ENCODE results near the gene AQP1. TPM values are rescaled to one million over a fixed set of nuclear protein-coding genes. Genes with fewer than 3 reads are reported as not detected.

The AQP1 gene
- total and polyA plus RNA-seq, 2 of the 8 experiments (the other 6 are each of a cell fraction or from before 2014, with no cell fraction given) = 0.18 to 0.19 TPM

DNA sequence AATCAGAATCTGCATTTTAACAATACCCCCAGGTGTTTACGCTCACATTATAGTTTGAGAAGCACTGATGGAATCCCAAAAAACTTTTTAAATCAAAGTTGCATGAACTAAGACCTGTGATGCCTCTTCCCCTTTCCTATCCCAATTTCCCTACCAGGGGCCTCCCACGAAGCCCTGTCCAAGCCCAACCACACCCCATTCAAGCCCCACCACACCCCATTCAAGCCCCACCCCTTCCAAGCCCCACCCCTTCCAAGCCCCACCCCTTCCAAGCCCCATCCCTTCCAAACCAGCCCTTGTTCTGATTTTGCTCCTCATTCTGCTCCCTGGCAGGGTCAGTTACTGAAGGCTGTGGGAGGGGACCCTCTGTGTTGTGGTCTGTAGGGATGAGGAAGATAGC, 9.8 kb upstream of the AQP1 start:
- no peak overlapping the region for H2BK12ac ChIP-seq (ENCODE audit: low read depth, low read length)
- H3K56ac ChIP-seq (replicated peaks; ENCODE audit: insufficient read length, low read depth, low read length) = no peak overlapping the region
- no peak overlapping the region for H2BK5ac ChIP-seq (ENCODE audit: low read depth, low read length)
- H3K23ac ChIP-seq (ENCODE audit: insufficient read length) = no peak overlapping the region
- no peak overlapping the region for H4K91ac ChIP-seq (replicated peaks; ENCODE audit: insufficient read length, low read length)
- no peak overlapping the region for H2BK120ac ChIP-seq (replicated peaks; ENCODE audit: low read depth, low read length)
- H3K23me2 ChIP-seq (ENCODE audit: low read depth, low read length) = no peaks in the 10 kb centered on the region
- CTCF ChIA-PET (ENCODE audit: partially characterized antibody) = interaction anchor here (0.9 to 1.2 kb wide), 4 partner anchors 32 to 100 kb away, joined by 3 to 5 read pairs (median 3); no protein-coding TSS in a partner anchor
- H3K4me1 ChIP-seq (replicated peaks in 1 of 4; ENCODE audit: control insufficient read depth in 3 of 4, insufficient read depth in 4 of 4, low read length in 3 of 4) = no peaks in the 10 kb centered on the region
- TF ChIP-seq CEBPB (IDR thresholded peaks at IDR 0.05; ENCODE audit: low read depth, low read length) = no peak
- TF ChIP-seq HDAC2 (IDR thresholded peaks at IDR 0.05; ENCODE audit: borderline replicate concordance in 1 of 2, low read depth in 2 of 2, low read length in 2 of 2) = no peak
- TF ChIP-seq BCL11A (IDR thresholded peaks at IDR 0.05; ENCODE audit: low read depth in 2 of 2, low read length in 2 of 2) = no peak
- no peak for TF ChIP-seq CTBP2 (IDR thresholded peaks at IDR 0.05; ENCODE audit: borderline replicate concordance, insufficient read depth, insufficient read length, low read length)
- no peak for TF ChIP-seq RAD21 (IDR thresholded peaks at IDR 0.05 in 1 of 2, conservative IDR thresholded peaks at IDR 0.05 in 1 of 2; ENCODE audit: low read depth in 2 of 2, low read length in 2 of 2)
- no peak for TF ChIP-seq HDAC6 (IDR thresholded peaks at IDR 0.05; ENCODE audit: low read depth, low read length)
- TF ChIP-seq, protein P1, sequence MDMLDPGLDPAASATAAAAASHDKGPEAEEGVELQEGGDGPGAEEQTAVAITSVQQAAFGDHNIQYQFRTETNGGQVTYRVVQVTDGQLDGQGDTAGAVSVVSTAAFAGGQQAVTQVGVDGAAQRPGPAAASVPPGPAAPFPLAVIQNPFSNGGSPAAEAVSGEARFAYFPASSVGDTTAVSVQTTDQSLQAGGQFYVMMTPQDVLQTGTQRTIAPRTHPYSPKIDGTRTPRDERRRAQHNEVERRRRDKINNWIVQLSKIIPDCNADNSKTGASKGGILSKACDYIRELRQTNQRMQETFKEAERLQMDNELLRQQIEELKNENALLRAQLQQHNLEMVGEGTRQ (IDR thresholded peaks at IDR 0.05; ENCODE audit: low read length) = no peak
- no peak for TF ChIP-seq TBP (IDR thresholded peaks at IDR 0.05; ENCODE audit: low read depth, low read length)
- no peak overlapping the region for H3K4me3 ChIP-seq (ENCODE audit: extremely low read depth in 1 of 4, insufficient read depth in 2 of 4, low read depth in 3 of 4, low read length in 4 of 4)
- no peaks in the 10 kb centered on the region for H3K36me3 ChIP-seq (ENCODE audit: control insufficient read depth in 2 of 4, insufficient read depth in 4 of 4, low read length in 3 of 4)
- H3K4me2 ChIP-seq (ENCODE audit: insufficient read depth in 1 of 2, low read depth in 2 of 2, low read length in 2 of 2) = no peak overlapping the region
- no peak overlapping the region for H3K4ac ChIP-seq (replicated peaks; ENCODE audit: insufficient read length, low read depth, low read length)
- 93% methylated on average over 2 of the region's 2 CpGs; no CpG with 5 or more reads in 1 of the 2 experiments for whole genome bisulfite sequencing, 2 experiments (ENCODE audit: extremely low coverage in 1 of 2, insufficient coverage in 1 of 2, insufficient read length in 1 of 2, insufficient replicate concordance in 2 of 2, low coverage in 1 of 2, low lambda C conversion rate in 2 of 2, missing lambda C conversion rate in 1 of 2)
- H4K5ac ChIP-seq (ENCODE audit: insufficient read length, low read depth, low read length) = no peak overlapping the region
- H3K79me2 ChIP-seq (ENCODE audit: control insufficient read depth in 1 of 2, insufficient read depth in 2 of 2, low read length in 2 of 2) = no peaks in the 10 kb centered on the region
- H3K14ac ChIP-seq (ENCODE audit: insufficient read length) = no peak overlapping the region
- no peak overlapping the region for H3K9ac ChIP-seq (replicated peaks in 1 of 4; ENCODE audit: extremely low read depth in 1 of 4, low read depth in 3 of 4, low read length in 3 of 4)
- no peak overlapping the region for H4K8ac ChIP-seq (ENCODE audit: extremely low read depth, insufficient read depth, low read length)
- no peak overlapping the region for H2BK20ac ChIP-seq (ENCODE audit: low read length)
- H3K9me3 ChIP-seq (ENCODE audit: insufficient read depth in 2 of 2, low read depth in 1 of 2, low read length in 1 of 2) = no peaks in the 10 kb centered on the region
- H4K20me1 ChIP-seq (replicated peaks in 1 of 2; ENCODE audit: control insufficient read depth in 1 of 2, insufficient read depth in 2 of 2, low read length in 2 of 2) = peaks cover 0 to 2% of the 10 kb centered on the region in 2 experiments
- no peak for DNase-seq (ENCODE audit: low read depth in 1 of 2, low spot score in 2 of 2)
- POLR2A ChIA-PET (ENCODE audit: partially characterized antibody) = no interaction called here
- H3K18ac ChIP-seq (ENCODE audit: extremely low read depth, low read length) = no peak overlapping the region
- H3K27me3 ChIP-seq (replicated peaks in 1 of 4; ENCODE audit: control insufficient read depth in 3 of 4, extremely low read depth in 1 of 4, insufficient read depth in 3 of 4, low read length in 3 of 4) = no peaks in the 10 kb centered on the region; a peak in 1 of 7 replicates
- H3K79me1 ChIP-seq (ENCODE audit: low read depth, low read length) = no peaks in the 10 kb centered on the region
- no peak overlapping the region for H2AFZ ChIP-seq (ENCODE audit: low read length)
- H2AK5ac ChIP-seq (ENCODE audit: low read depth, low read length) = no peak overlapping the region
- FAIRE-seq = no peak
- H3K27ac ChIP-seq (ENCODE audit: low read depth, low read length) = no peak overlapping the region
- no peak overlapping the region for H2BK15ac ChIP-seq (ENCODE audit: low read length)
